WTC11 (cell line): ENCODE data around the gene VNN1. TPM values are rescaled to one million over a fixed set of nuclear protein-coding genes. Genes with fewer than 3 reads are reported as not detected.

Experiments
- ATAC-seq: fragments of 200-7000 bp; cut with Tn5 transposase; 2 replicates; pipeline ENCODE4 v1.10.0; 2021; ENCODE audit warnings: mild to moderate bottlenecking, moderate library complexity
- CTCF ChIA-PET: fragments of 300-600 bp; sonication (Branson Sonifier 250); formaldehyde crosslinking; loops from one replicate; lab custom pipeline; 2021; ENCODE audit warnings: antibody characterized with exemption; lab: Charles Lee
- POLR2A ChIA-PET: fragments of 350-600 bp; sonication (Branson Sonifier 250); formaldehyde crosslinking; loops from one replicate; lab custom pipeline; 2021; ENCODE audit warnings: antibody characterized with exemption; lab: Charles Lee
- DNase-seq: peaks from one replicate; pipeline ENCODE4 v3.0.0; 2021; ENCODE audit warnings: low spot score
- H3K27ac Mint-ChIP-seq: 2 replicates; pipeline ENCODE4 v1.8.0; 2021; ENCODE audit warnings: mixed read lengths
- H3K27me3 Mint-ChIP-seq: 2 replicates; pipeline ENCODE4 v1.8.0; 2021; ENCODE audit warnings: low read depth, mild to moderate bottlenecking, moderate library complexity, mixed read lengths
- H3K36me3 Mint-ChIP-seq: 2 replicates; pipeline ENCODE4 v1.8.0; 2021; ENCODE audit warnings: mixed read lengths
- H3K4me1 Mint-ChIP-seq: 2 replicates; pipeline ENCODE4 v1.8.0; 2022; ENCODE audit warnings: mixed read lengths
- H3K4me3 Mint-ChIP-seq: 2 replicates; pipeline ENCODE4 v1.8.0; 2021; ENCODE audit warnings: mild to moderate bottlenecking, moderate library complexity, mixed read lengths
- H3K9me3 Mint-ChIP-seq: 2 replicates; pipeline ENCODE4 v1.8.0; 2021; ENCODE audit warnings: mixed read lengths
- AR ChIP-seq: fragments of 250-450 bp; sonication (Bioruptor Pico); IDR thresholded peaks from 2 replicates; pipeline ENCODE4 v1.9.0; 2021; ENCODE audit warnings: mild to moderate bottlenecking
- ATF1 ChIP-seq: sonication (generic); formaldehyde crosslinking; IDR thresholded peaks from 2 replicates; pipeline ENCODE4 v1.8.1; 2023; ENCODE audit warnings: mild to moderate bottlenecking, moderate library complexity, missing genetic modification reagents
- CREM ChIP-seq: sonication (generic); formaldehyde crosslinking; IDR thresholded peaks from 2 replicates; pipeline ENCODE4 v1.8.1; 2022; ENCODE audit warnings: mild to moderate bottlenecking, missing genetic modification reagents, moderate library complexity
- EMX1 ChIP-seq: fragments of 250-450 bp; sonication (Bioruptor Pico); IDR thresholded peaks from 2 replicates; pipeline ENCODE4 v1.8.0; 2021; ENCODE audit warnings: mild to moderate bottlenecking
- ESRRA ChIP-seq: sonication (generic); formaldehyde crosslinking; IDR thresholded peaks from 2 replicates; pipeline ENCODE4 v1.8.1; 2022; ENCODE audit warnings: mild to moderate bottlenecking, missing genetic modification reagents, borderline replicate concordance
- GRHL2 ChIP-seq: fragments of 250-450 bp; sonication (Bioruptor Pico); IDR thresholded peaks from 2 replicates; pipeline ENCODE4 v1.8.0; 2022; ENCODE audit warnings: mild to moderate bottlenecking, moderate library complexity; ENCODE audit not compliant: insufficient replicate concordance, severe bottlenecking
- HMGA2 ChIP-seq: fragments of 250-450 bp; sonication (Bioruptor Pico); IDR thresholded peaks from 2 replicates; pipeline ENCODE4 v1.4.0; 2021; ENCODE audit warnings: mild to moderate bottlenecking, moderate library complexity
- IRF2 ChIP-seq: sonication (generic); formaldehyde crosslinking; IDR thresholded peaks from 2 replicates; pipeline ENCODE4 v1.8.0; 2022; ENCODE audit warnings: low read depth, missing genetic modification reagents, borderline replicate concordance
- MXD4 ChIP-seq: fragments of 250-450 bp; sonication (Bioruptor Pico); IDR thresholded peaks from 2 replicates; pipeline ENCODE4 v1.8.0; 2021; ENCODE audit warnings: mild to moderate bottlenecking, moderate library complexity, borderline replicate concordance
- NR1H2 ChIP-seq: sonication (generic); formaldehyde crosslinking; IDR thresholded peaks from 2 replicates; pipeline ENCODE4 v1.9.0; 2021; ENCODE audit warnings: mild to moderate bottlenecking, moderate library complexity, missing genetic modification reagents
- OVOL2 ChIP-seq: fragments of 250-450 bp; sonication (Bioruptor Pico); IDR thresholded peaks from 2 replicates; pipeline ENCODE4 v1.9.0; 2021; ENCODE audit warnings: mild to moderate bottlenecking, borderline replicate concordance
- PRRX2 ChIP-seq: fragments of 250-450 bp; sonication (Bioruptor Pico); IDR thresholded peaks from 2 replicates; pipeline ENCODE4 v1.8.0; 2021; ENCODE audit warnings: mild to moderate bottlenecking
- SMAD4 ChIP-seq: sonication (generic); formaldehyde crosslinking; IDR thresholded peaks from 2 replicates; pipeline ENCODE4 v1.8.0; 2022; ENCODE audit warnings: mild to moderate bottlenecking, missing genetic modification reagents
- TEAD1 ChIP-seq: sonication (generic); formaldehyde crosslinking; IDR thresholded peaks from 2 replicates; pipeline ENCODE4 v1.8.0; 2022; ENCODE audit warnings: mild to moderate bottlenecking, missing genetic modification reagents
- ZNF396 ChIP-seq: fragments of 250-450 bp; sonication (Bioruptor Pico); IDR thresholded peaks from 2 replicates; pipeline ENCODE4 v1.8.0; 2021; ENCODE audit warnings: mild to moderate bottlenecking, moderate library complexity, borderline replicate concordance
- total RNA-seq: library from RNA; stranded (reverse); gene quantifications from 3 replicates; pipeline ENCODE4 v1.2.3, GENCODE V29; 2021
- TF ChIP-seq, protein P1 (sequence below): sonication (generic); formaldehyde crosslinking; IDR thresholded peaks from 2 replicates; pipeline ENCODE4 v1.8.1; 2022; ENCODE audit warnings: low read depth, mild to moderate bottlenecking, moderate library complexity, missing genetic modification reagents, borderline replicate concordance
- TF ChIP-seq, protein P2 (sequence below): sonication (generic); formaldehyde crosslinking; IDR thresholded peaks from 2 replicates; pipeline ENCODE4 v1.8.0; 2023; ENCODE audit warnings: missing genetic modification reagents, mild to moderate bottlenecking, borderline replicate concordance
- TF ChIP-seq, protein P3 (sequence below): sonication (generic); formaldehyde crosslinking; IDR thresholded peaks from 2 replicates; pipeline ENCODE4 v1.8.1; 2022; ENCODE audit warnings: mild to moderate bottlenecking, missing genetic modification reagents, moderate library complexity, borderline replicate concordance

VNN1 gene
- total RNA-seq, 1 experiment from 2014 or later = 0.04 TPM

DNA sequence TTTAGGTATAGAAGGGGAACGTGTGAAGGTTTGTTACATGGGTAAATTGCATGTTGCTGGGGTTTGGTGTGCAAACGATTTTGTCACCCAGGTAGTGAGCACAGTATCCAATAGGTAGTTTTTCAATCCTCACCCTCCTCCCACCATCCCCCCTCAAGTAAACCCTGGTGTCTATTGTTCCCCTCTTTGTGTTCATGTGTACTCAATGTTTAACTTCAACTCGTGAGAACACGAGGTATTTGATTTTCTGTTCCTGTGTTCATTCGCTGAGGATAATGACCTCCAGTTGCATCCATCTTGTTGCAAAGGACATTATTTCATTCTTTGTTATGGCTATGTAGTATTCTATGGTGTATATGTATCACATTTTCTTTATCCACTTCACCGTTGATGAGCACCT lies 11.6 kb upstream of the VNN1 start:
- Mint-ChIP-seq H3K9me3 (no peaks in the 10 kb centered on the region), H3K36me3 (no peaks in the 10 kb centered on the region), H3K27ac (no peak overlapping the region), H3K27me3 (no peaks in the 10 kb centered on the region), H3K4me3 (no peak overlapping the region), H3K4me1 (peaks cover 6% of the 10 kb centered on the region)
- DNase-seq (no peak), ATAC-seq (no peak)
- POLR2A ChIA-PET = no interaction called here
- no peak for TF ChIP-seq SMAD4
- CTCF ChIA-PET = no interaction called here

- no peak overlapping the region for H3K4me3 Mint-ChIP-seq
- no peak for TF ChIP-seq CREM (CRISPR knock-in tag)
- no peak for TF ChIP-seq OVOL2 (CRISPR knock-in tag)
- TF ChIP-seq ZNF396 = no peak
- TF ChIP-seq, protein P1, sequence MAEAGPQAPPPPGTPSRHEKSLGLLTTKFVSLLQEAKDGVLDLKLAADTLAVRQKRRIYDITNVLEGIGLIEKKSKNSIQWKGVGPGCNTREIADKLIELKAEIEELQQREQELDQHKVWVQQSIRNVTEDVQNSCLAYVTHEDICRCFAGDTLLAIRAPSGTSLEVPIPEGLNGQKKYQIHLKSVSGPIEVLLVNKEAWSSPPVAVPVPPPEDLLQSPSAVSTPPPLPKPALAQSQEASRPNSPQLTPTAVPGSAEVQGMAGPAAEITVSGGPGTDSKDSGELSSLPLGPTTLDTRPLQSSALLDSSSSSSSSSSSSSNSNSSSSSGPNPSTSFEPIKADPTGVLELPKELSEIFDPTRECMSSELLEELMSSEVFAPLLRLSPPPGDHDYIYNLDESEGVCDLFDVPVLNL = no peak
- TF ChIP-seq ESRRA (CRISPR knock-in tag) = no peak
- no peak for TF ChIP-seq HMGA2 (CRISPR knock-in tag)
- no peaks in the 10 kb centered on the region for H3K36me3 Mint-ChIP-seq
- ChIA-PET POLR2A (no interaction called here), CTCF (no interaction called here)
- H3K27me3 Mint-ChIP-seq = no peaks in the 10 kb centered on the region
- ATAC-seq (no peak), DNase-seq (no peak)
- no peaks in the 10 kb centered on the region for H3K9me3 Mint-ChIP-seq
- H3K4me1 Mint-ChIP-seq = peaks cover 6% of the 10 kb centered on the region
- H3K27ac Mint-ChIP-seq = no peak overlapping the region
These were observed 6.0 kb upstream of the VNN1 start for GRCh38 chr6:132719736-132720448.

GRCh38 chr6:132715881-132716637 lies 2.2 kb upstream of the VNN1 start:
- H3K4me1 Mint-ChIP-seq = no peaks in the 10 kb centered on the region; the same call in 1 of the 2 replicates
- no peaks in the 10 kb centered on the region for H3K27me3 Mint-ChIP-seq
- no peaks in the 10 kb centered on the region for H3K9me3 Mint-ChIP-seq
- DNase-seq = no peak
- no peak overlapping the region for H3K27ac Mint-ChIP-seq
- TF ChIP-seq OVOL2 (CRISPR knock-in tag) (no peak), PRRX2 (no peak), ATF1 (CRISPR knock-in tag) (no peak), IRF2 (no peak), MXD4 (no peak), NR1H2 (CRISPR knock-in tag) (no peak), GRHL2 (CRISPR knock-in tag) (no peak), HMGA2 (CRISPR knock-in tag) (no peak), AR (CRISPR knock-in tag) (no peak), EMX1 (CRISPR knock-in tag) (no peak), TEAD1 (CRISPR knock-in tag) (no peak)
- TF ChIP-seq, protein P2, sequence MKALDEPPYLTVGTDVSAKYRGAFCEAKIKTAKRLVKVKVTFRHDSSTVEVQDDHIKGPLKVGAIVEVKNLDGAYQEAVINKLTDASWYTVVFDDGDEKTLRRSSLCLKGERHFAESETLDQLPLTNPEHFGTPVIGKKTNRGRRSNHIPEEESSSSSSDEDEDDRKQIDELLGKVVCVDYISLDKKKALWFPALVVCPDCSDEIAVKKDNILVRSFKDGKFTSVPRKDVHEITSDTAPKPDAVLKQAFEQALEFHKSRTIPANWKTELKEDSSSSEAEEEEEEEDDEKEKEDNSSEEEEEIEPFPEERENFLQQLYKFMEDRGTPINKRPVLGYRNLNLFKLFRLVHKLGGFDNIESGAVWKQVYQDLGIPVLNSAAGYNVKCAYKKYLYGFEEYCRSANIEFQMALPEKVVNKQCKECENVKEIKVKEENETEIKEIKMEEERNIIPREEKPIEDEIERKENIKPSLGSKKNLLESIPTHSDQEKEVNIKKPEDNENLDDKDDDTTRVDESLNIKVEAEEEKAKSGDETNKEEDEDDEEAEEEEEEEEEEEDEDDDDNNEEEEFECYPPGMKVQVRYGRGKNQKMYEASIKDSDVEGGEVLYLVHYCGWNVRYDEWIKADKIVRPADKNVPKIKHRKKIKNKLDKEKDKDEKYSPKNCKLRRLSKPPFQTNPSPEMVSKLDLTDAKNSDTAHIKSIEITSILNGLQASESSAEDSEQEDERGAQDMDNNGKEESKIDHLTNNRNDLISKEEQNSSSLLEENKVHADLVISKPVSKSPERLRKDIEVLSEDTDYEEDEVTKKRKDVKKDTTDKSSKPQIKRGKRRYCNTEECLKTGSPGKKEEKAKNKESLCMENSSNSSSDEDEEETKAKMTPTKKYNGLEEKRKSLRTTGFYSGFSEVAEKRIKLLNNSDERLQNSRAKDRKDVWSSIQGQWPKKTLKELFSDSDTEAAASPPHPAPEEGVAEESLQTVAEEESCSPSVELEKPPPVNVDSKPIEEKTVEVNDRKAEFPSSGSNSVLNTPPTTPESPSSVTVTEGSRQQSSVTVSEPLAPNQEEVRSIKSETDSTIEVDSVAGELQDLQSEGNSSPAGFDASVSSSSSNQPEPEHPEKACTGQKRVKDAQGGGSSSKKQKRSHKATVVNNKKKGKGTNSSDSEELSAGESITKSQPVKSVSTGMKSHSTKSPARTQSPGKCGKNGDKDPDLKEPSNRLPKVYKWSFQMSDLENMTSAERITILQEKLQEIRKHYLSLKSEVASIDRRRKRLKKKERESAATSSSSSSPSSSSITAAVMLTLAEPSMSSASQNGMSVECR (CRISPR knock-in tag) = no peak
- TF ChIP-seq, protein P3, sequence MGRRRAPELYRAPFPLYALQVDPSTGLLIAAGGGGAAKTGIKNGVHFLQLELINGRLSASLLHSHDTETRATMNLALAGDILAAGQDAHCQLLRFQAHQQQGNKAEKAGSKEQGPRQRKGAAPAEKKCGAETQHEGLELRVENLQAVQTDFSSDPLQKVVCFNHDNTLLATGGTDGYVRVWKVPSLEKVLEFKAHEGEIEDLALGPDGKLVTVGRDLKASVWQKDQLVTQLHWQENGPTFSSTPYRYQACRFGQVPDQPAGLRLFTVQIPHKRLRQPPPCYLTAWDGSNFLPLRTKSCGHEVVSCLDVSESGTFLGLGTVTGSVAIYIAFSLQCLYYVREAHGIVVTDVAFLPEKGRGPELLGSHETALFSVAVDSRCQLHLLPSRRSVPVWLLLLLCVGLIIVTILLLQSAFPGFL (CRISPR knock-in tag) = no peak
- H3K36me3 Mint-ChIP-seq = no peaks in the 10 kb centered on the region
- CTCF ChIA-PET = interaction anchor here (0.7 to 2.1 kb wide), 10 partner anchors 19 to 232 kb away, joined by 3 to 14 read pairs (median 6); partner anchors contain the start of genes SLC18B1, STX7 and TAAR9
- no peak overlapping the region for H3K4me3 Mint-ChIP-seq
- POLR2A ChIA-PET = no interaction called here
- no peak for ATAC-seq
